ENCODE measurements around the gene VRK2. TPM values are rescaled to one million over a fixed set of nuclear protein-coding genes. Genes with fewer than 3 reads are reported as not detected.

Gene VRK2
- total RNA-seq, 2 experiments from 2014 or later: 17.7 to 18.3 TPM

- DNase-seq: no peak
- ATAC-seq: no peak
- no peaks in the 10 kb centered on the region for H3K27me3 Mint-ChIP-seq
- intact Hi-C loops (cut with micrococcal nuclease): no loop called here
- TF ChIP-seq CTCF (IDR thresholded peaks at IDR 0.05): no peak
- H3K36me3 Mint-ChIP-seq (ENCODE audit: low read depth): peaks cover 32% of the 10 kb centered on the region
- no peak overlapping the region for H3K27ac Mint-ChIP-seq
- ChIA-PET CTCF (no interaction called here), POLR2A (no interaction called here)
- H3K4me3 Mint-ChIP-seq: no peak overlapping the region
- peaks cover 13% of the 10 kb centered on the region for H3K4me1 Mint-ChIP-seq (ENCODE audit: low read depth)
- peaks cover 8% of the 10 kb centered on the region for H3K9me3 Mint-ChIP-seq
Observed at GRCh38 chr2:58070765-58071164, 24.2 kb downstream of the VRK2 start.

- peaks cover 8% of the 10 kb centered on the region for H3K9me3 Mint-ChIP-seq
- H3K4me3 Mint-ChIP-seq: no peak overlapping the region
- H3K27ac Mint-ChIP-seq: no peak overlapping the region
- H3K27me3 Mint-ChIP-seq: no peaks in the 10 kb centered on the region
- no peak for TF ChIP-seq CTCF (IDR thresholded peaks at IDR 0.05)
- intact Hi-C loops (cut with micrococcal nuclease): no loop called here
- POLR2A ChIA-PET: no interaction called here
- CTCF ChIA-PET: no interaction called here
- peaks cover 5% of the 10 kb centered on the region for H3K4me1 Mint-ChIP-seq (ENCODE audit: low read depth)
- DNase-seq (no peak), ATAC-seq (no peak)
- H3K36me3 Mint-ChIP-seq (ENCODE audit: low read depth): peaks cover 29% of the 10 kb centered on the region
Observed at GRCh38 chr2:58072102-58072501, 25.5 kb downstream of the VRK2 start.

- CTCF ChIA-PET: interaction anchor here (0.6 kb wide), 1 partner anchor 189 kb away, joined by 3 read pairs; no protein-coding TSS in a partner anchor
- H3K9me3 Mint-ChIP-seq: peaks cover 8% of the 10 kb centered on the region
- intact Hi-C loops (cut with micrococcal nuclease): no loop called here
- H3K4me3 Mint-ChIP-seq: no peak overlapping the region
- peaks cover 5% of the 10 kb centered on the region for H3K4me1 Mint-ChIP-seq (ENCODE audit: low read depth)
- POLR2A ChIA-PET: no interaction called here
- DNase-seq (no peak), ATAC-seq (no peak)
- H3K36me3 Mint-ChIP-seq (ENCODE audit: low read depth): peaks cover 29% of the 10 kb centered on the region
- TF ChIP-seq CTCF (IDR thresholded peaks at IDR 0.05): no peak
- H3K27ac Mint-ChIP-seq: no peak overlapping the region
- no peaks in the 10 kb centered on the region for H3K27me3 Mint-ChIP-seq
Observed at GRCh38 chr2:58073008-58073407, 26.4 kb downstream of the VRK2 start.

GRCh38 chr2:58073751-58074150 lies 27.1 kb downstream of the VRK2 start:
- ATAC-seq (no peak), DNase-seq (no peak)
- Mint-ChIP-seq H3K27me3 (no peaks in the 10 kb centered on the region), H3K36me3 (ENCODE audit: low read depth) (peaks cover 22% of the 10 kb centered on the region), H3K9me3 (peaks cover 3% of the 10 kb centered on the region), H3K4me3 (no peak overlapping the region), H3K4me1 (ENCODE audit: low read depth) (peaks cover 5% of the 10 kb centered on the region), H3K27ac (no peak overlapping the region)
- intact Hi-C loops (cut with micrococcal nuclease): no loop called here
- POLR2A ChIA-PET: no interaction called here
- CTCF ChIA-PET: interaction anchor here (0.6 kb wide), 1 partner anchor 190 kb away, joined by 3 read pairs; no protein-coding TSS in a partner anchor
- TF ChIP-seq CTCF (IDR thresholded peaks at IDR 0.05): no peak

GRCh38 chr2:58081000-58081399 lies 34.4 kb downstream of the VRK2 start:
- Mint-ChIP-seq H3K27ac (no peak overlapping the region), H3K36me3 (ENCODE audit: low read depth) (peaks cover 6% of the 10 kb centered on the region), H3K4me3 (no peak overlapping the region), H3K4me1 (ENCODE audit: low read depth) (no peaks in the 10 kb centered on the region), H3K27me3 (no peaks in the 10 kb centered on the region), H3K9me3 (no peaks in the 10 kb centered on the region)
- intact Hi-C loops (cut with micrococcal nuclease): no loop called here
- DNase-seq (no peak), ATAC-seq (no peak)
- ChIA-PET CTCF (no interaction called here), POLR2A (no interaction called here)
- no peak for TF ChIP-seq CTCF (IDR thresholded peaks at IDR 0.05)

Measured in activated CD8-positive, alpha-beta T cell treated with anti-CD3 and anti-CD28 coated beads for 36 hours (primary cell).